ENCODE results near the gene LRRC26. TPM values are rescaled to one million over a fixed set of nuclear protein-coding genes. Genes with fewer than 3 reads are reported as not detected.

The LRRC26 gene
- total RNA-seq, 2 donors from 2014 or later = not detected

DNA sequence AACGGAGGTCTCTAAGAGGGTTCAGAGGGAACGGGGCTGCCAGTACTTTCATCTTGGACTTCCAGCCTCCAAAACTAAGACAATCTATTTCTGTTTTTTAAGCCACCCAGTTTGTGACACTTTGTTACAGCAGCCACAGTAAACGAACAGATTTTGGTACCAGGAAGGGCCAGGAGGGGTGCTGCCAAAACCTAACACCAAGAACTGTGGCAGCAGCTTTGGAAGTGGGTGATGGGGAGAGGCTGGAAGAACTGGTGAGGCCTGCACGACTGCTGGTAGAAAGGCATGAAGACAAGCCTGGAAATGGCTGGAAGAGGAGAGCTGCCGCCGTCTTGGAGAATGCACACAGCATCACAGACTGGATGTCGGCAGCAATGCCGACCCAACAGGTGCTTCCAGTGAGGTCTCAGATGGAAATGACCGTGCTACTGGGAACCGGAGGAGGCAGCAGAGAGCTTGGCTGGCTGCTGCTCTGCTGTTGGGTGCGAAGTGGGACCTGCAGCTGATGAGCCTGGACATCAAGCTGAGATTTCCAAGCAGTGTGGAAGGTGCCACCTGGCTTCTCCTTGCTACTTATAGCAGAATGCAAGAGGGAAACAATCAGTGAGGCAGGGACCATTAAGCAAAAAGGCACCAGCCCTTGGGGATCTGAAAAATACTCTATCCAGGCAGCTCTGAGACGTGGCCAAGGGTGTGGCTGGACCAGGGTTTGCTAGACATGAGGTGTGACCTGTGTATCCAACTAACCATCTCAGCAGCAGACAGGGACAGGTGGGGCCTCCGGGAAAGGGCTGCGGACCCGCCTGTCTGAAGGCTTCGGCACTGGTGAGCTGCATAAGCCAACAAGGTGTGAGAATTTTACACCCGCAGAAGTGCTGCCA lies 6.7 kb upstream of the LRRC26 start:
- Mint-ChIP-seq H3K9me3 (no peaks in the 10 kb centered on the region), H3K36me3 (no peaks in the 10 kb centered on the region), H3K27ac (no peak overlapping the region)
- ATAC-seq = peak; percentile 33 to 52
- DNase-seq (ENCODE audit: low spot score in 2 of 2) = no peak

DNA sequence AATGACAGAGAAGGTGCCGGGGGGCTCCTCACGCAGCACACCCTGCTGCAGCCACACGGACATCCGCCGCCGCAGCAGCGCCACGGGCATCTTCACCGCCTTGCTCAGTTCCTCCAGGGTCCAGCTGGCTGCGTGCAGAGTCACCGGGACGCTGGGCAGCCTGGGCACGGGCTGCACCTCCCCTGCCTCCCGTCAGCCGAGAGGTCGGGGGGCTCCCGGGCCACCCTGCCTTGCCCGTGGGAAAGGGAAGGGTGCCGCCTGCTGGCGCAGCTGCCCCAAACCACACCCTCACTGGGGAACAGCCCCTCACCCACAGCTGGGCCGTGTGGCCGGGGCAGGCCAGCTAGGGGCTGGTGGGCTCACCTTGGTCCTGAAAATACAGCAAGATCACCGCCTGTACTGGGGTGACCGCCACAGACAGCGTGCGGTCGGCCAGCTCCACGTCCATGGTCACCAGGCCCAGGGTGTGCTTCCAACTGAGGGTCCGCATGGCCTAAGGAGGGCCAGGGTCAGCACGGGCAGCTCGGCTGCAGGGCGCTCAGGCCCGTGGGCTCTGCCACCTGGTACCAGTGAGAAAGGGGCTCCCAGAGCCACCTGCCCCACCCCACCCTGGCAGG lies 5.6 kb upstream of the LRRC26 start:
- H3K27ac Mint-ChIP-seq = no peak overlapping the region

DNA sequence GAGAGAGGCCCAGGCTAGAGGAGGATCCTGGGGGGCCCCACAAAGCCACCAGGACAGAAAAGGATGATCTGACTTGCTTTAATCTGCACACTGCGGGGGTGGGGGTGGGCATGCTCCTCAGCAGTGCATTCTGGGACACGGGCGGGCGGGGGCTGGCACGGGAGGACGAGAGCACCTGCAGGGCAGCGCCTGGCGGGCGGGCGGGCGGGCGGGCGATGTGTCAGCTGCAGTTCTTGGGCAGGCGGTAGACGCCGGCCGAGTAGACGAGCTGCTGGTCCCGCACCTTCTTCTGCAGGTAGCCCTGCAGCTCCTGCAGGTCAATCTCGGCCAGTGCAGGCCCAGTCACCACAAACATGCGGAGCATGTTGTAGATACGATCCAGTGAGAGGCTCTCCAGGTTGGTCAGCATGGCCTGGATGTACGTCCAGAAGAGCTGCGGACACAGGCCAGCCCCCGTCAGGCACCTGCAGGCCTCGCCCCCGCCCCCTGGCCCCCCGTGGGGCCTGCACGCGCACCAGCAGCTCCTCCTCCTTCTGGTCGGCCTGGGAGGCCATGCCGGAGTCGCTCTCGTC lies 5.0 kb upstream of the LRRC26 start:
- Mint-ChIP-seq H3K36me3 (no peaks in the 10 kb centered on the region), H3K27ac (no peak overlapping the region), H3K9me3 (no peaks in the 10 kb centered on the region)
- ATAC-seq (no peak), DNase-seq (ENCODE audit: low spot score in 2 of 2) (no peak)

More for the DNA sequence above, 5.6 kb upstream of the LRRC26 start:
- no peak for ATAC-seq
- Mint-ChIP-seq H3K9me3 (no peaks in the 10 kb centered on the region), H3K36me3 (no peaks in the 10 kb centered on the region)
- no peak for DNase-seq (ENCODE audit: low spot score in 2 of 2)

DNA sequence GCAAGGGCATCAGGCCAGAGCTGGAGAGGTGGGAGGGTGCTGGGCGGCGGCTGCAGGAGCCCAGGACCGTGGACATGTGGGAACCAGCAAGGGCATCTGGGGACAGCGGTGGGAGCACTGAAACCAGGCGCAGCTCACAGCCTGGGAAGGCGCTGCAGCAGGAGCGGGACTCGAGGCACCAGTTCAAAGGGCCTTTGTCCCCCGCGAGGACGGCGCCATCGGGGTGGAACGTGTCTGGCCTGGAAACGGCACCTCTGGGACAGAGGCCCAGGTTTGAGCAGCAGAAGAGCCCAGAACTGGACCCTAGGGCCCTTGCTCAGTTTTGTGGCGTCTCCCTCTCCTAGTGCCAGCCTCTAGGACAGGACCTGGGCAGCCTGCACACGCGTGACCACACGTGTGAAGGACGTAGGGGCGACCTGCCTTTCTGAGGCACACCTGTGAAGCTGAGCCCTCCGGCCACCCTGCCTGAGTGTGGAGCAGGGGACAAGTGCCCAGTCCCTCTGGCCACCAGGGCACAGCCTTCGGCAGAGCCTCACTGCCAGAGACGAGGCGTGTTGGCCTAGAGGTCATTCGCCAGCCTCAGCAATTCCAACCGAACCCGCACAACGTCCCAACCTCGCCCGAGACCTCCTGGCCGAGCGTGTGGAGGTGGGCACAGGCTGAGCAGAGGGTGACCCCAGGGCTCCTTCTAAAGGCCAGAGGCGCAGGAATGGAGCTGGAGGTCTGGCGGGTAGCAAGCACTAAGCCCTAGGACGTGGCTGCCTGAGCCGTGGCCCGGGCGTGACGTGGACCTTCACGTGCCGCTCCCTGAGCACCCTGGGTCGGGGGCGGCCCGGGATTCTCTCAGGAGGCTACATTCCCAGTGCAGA lies 4.2 kb upstream of the LRRC26 start:
- ATAC-seq (no peak), DNase-seq (ENCODE audit: low spot score in 2 of 2) (no peak)
- H3K9me3 Mint-ChIP-seq = no peaks in the 10 kb centered on the region
- no peaks in the 10 kb centered on the region for H3K36me3 Mint-ChIP-seq
- no peak overlapping the region for H3K27ac Mint-ChIP-seq

DNA sequence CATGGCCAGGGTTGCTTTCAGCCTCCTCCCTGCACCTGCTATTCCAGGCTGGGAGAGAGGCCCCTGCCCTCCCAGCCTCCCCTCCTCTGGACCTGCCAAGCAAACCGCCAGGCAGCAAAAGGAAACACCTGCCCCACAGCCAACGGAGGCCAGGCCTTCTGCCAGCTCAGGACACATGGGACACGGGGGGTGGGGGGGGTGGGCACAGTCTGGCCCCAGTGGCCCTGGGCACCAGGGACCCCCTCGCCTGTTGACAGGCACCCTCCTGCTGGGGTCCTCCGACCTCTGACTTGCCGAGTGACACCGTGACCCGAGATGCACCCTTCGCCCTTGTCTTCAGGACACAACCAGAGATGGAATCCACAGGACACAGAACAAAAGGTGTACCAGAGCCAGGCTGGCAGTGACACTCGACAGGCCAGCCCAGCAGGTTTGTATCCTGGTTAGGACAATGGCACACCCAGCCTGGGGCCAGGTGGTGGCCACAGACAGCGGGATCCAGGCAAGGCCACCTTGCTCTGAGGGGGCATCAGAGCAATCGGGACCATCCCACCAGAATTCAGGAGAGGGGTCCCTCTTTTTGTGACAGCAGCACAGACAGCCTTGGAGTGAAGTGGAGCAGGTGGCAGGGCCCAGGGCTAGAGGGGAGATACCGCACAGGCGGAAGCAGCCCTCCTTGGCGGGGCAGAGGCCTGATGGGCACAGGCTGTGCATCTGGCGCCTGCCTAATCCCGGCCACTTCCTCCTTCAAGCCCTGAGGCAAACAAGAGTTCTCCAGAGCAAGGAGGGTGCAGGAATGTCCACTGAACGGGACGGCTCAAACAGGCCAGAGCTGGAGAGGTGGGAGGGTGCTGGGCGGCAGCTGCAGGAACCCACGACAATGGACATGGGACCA lies 3.3 kb upstream of the LRRC26 start:
- Mint-ChIP-seq H3K9me3 (no peaks in the 10 kb centered on the region), H3K27ac (no peak overlapping the region), H3K36me3 (no peaks in the 10 kb centered on the region)
- ATAC-seq = peak in 1 of 2 donors; percentile 6
- DNase-seq (ENCODE audit: low spot score in 2 of 2) = no peak

DNA sequence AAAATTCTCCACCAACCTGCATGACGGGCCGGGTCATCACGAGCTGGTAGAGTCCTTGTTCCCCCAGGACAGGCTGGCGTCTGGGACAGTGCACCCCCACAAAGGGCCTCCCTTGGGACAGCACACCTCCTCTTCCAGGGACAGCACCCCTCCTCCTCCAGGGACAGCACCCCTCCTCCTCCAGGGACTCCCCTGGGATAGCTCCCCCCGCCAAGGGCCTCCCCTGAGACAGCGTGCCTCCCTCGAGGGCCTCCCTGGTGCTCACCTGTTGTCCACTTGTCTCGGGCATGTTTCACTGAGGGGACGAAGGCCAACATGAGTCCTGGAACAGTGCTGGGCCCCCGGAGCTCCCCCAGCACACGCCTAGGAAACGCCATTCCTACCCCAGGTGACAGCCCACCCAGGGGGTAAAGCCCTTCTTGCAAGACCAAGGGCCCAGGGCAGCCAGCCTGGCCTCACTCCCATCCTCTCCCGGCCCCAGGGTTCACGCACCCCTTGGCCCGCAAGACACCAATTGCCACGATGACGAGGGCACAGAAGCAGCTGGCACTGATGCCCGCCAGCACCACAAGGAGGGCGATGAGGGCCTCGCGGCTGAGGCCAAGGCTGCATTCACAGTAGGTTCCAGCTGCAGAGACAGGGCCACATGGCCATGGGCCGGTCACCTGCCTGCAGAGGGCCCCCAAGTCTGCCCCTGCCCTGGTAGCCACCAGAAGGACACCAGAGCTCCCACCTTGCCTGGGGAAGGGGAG lies 1.5 kb upstream of the LRRC26 start:
- ATAC-seq (no peak), DNase-seq (ENCODE audit: low spot score in 2 of 2) (no peak)
- Mint-ChIP-seq H3K9me3 (no peaks in the 10 kb centered on the region), H3K36me3 (no peaks in the 10 kb centered on the region), H3K27ac (no peak overlapping the region)

DNA sequence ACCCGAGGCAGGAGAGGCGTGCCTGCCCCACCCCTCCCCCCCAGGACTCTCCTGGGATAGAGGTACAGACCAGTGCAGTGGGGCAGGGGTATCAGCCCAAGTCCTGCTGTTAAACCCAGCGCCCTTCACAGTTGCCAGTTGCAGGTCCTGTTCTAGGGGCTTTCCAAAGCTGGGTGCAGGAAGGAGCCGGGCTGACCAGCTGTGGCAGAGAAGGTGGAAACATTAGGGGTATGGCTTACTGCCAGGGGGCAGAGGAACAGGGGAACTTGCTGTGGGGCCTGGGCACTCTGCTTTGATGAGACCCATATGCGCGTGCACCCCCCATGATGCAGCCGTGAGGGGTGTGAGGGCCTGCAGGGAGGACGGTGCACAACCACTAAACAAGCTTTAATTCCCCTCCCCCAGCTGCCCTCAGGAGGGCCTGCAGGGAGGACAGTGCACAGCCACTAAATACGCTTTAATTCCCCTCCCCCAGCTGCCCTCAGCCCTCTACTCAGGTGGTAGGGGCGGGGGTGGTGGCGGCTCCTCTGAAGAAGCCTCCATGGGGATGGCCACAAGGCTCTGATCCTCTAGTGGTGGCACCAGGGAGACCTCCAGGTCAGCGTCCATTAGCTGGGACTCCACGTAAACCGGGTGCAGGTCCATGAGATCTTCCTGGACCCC lies 766 bp upstream of the LRRC26 start:
- Mint-ChIP-seq H3K9me3 (no peaks in the 10 kb centered on the region), H3K36me3 (no peaks in the 10 kb centered on the region), H3K27ac (no peak overlapping the region)
- DNase-seq (ENCODE audit: low spot score in 2 of 2) (no peak), ATAC-seq (no peak)

DNA sequence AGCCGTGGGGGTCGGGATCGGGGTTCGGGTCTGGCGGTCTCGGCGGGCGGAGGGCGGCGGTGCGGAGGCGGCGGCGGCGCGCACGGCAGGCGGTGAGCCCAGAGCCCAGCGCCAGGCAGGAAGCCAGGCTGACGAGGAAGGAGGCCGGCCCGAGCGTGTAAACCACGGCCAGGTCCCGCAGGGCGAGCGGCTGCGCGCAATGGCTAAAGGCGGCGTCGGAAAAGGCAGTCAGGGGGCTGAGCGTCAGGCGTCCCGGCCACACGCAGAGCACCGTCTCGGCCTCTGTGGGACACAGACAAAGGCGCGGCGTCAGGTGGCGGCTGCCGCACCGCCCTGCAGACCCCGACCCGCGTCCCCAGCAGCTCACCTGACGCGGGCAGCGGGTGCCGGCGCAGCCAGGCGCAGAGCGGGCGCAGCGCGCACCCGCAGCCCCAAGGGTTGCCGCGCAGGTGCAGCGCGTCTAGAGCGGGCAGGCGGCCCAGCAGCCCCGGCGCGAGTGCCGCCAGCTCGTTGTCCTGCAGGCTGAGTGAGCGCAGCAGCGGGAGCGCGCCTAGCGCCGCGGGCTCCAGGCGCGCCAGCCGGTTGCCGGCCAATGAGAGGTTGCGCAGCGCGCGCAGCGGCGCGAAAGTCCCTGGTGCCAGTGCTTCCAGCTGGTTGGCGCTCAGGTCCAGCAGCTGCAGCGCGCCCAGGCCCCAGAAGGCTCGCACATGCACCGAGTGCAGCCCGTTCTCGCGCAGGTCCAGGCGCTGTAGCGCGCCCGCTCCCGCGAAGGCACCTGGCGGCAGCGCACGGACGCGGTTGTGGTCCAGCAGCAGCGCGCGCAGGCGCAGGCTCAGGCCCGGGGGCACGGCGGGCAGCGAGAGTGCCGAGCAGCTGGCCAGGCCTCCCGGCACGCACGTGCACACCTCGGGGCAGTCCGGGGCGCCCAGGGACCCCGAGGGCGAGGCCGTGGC lies 671 bp downstream of the LRRC26 start:
- H3K36me3 Mint-ChIP-seq = no peaks in the 10 kb centered on the region
- DNase-seq (ENCODE audit: low spot score in 2 of 2) (peak in 1 of 2 donors; percentile 36), ATAC-seq (peak; percentile 23 to 55)
- H3K27ac Mint-ChIP-seq = no peak overlapping the region
- H3K9me3 Mint-ChIP-seq = no peaks in the 10 kb centered on the region

DNA sequence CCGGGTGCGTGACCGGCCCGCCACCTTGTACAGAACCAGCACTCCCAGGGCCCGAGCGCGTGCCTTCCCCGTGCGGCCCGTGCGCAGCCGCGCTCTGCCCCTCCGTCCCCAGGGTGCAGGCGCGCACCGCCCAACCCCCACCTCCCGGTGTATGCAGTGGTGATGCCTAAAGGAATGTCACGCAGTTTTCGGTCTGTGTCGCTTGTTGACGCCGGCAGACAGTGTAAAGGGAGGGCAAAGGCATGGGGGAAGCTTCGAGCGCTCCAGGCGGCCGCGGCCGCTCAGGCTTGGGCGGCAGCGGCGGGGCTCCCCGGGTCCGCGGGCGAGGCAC lies 1.3 kb downstream of the LRRC26 start:
- DNase-seq (ENCODE audit: low spot score in 2 of 2) (no peak), ATAC-seq (peak in 1 of 2 donors; percentile 35)
- Mint-ChIP-seq H3K27ac (no peak overlapping the region), H3K9me3 (no peaks in the 10 kb centered on the region), H3K36me3 (no peaks in the 10 kb centered on the region)

DNA sequence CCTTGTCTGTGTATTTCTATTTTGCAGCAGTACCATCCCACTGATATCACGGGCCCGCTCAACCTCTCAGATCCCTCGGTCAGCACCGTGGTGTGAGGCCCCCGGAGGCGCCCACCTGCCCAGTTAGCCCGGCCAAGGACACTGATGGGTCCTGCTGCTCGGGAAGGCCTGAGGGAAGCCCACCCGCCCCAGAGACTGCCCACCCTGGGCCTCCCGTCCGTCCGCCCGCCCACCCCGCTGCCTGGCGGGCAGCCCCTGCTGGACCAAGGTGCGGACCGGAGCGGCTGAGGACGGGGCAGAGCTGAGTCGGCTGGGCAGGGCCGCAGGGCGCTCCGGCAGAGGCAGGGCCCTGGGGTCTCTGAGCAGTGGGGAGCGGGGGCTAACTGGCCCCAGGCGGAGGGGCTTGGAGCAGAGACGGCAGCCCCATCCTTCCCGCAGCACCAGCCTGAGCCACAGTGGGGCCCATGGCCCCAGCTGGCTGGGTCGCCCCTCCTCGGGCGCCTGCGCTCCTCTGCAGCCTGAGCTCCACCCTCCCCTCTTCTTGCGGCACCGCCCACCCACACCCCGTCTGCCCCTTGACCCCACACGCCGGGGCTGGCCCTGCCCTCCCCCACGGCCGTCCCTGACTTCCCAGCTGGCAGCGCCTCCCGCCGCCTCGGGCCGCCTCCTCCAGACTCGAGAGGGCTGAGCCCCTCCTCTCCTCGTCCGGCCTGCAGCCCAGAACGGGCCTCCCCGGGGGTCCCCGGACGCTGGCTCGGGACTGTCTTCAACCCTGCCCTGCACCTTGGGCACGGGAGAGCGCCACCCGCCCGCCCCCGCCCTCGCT lies 1.9 kb downstream of the LRRC26 start:
- no peaks in the 10 kb centered on the region for H3K36me3 Mint-ChIP-seq
- H3K27ac Mint-ChIP-seq = no peak overlapping the region
- ATAC-seq (peak in 1 of 2 donors; percentile 15), DNase-seq (ENCODE audit: low spot score in 2 of 2) (no peak)
- no peaks in the 10 kb centered on the region for H3K9me3 Mint-ChIP-seq

DNA sequence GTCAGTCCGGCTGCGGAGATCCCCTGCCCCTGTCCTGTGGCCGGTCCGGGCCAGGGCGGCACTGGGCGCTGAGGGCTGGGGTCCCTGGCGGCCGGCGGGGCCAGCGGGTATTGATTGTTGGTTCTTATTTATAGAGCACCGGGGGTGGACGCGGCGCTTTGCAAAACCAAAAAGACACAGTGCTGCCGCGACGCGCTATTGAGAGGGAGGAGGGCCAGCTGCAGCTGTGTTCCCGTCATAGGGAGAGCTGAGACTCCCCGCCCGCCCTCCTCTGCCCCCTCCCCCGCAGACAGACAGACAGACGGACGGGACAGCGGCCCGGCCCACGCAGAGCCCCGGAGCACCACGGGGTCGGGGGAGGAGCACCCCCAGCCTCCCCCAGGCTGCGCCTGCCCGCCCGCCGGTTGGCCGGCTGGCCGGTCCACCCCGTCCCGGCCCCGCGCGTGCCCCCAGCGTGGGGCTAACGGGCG lies 2.5 kb downstream of the LRRC26 start:
- no peaks in the 10 kb centered on the region for H3K9me3 Mint-ChIP-seq
- DNase-seq (ENCODE audit: low spot score in 2 of 2) (no peak), ATAC-seq (no peak)
- no peak overlapping the region for H3K27ac Mint-ChIP-seq
- H3K36me3 Mint-ChIP-seq = no peaks in the 10 kb centered on the region

DNA sequence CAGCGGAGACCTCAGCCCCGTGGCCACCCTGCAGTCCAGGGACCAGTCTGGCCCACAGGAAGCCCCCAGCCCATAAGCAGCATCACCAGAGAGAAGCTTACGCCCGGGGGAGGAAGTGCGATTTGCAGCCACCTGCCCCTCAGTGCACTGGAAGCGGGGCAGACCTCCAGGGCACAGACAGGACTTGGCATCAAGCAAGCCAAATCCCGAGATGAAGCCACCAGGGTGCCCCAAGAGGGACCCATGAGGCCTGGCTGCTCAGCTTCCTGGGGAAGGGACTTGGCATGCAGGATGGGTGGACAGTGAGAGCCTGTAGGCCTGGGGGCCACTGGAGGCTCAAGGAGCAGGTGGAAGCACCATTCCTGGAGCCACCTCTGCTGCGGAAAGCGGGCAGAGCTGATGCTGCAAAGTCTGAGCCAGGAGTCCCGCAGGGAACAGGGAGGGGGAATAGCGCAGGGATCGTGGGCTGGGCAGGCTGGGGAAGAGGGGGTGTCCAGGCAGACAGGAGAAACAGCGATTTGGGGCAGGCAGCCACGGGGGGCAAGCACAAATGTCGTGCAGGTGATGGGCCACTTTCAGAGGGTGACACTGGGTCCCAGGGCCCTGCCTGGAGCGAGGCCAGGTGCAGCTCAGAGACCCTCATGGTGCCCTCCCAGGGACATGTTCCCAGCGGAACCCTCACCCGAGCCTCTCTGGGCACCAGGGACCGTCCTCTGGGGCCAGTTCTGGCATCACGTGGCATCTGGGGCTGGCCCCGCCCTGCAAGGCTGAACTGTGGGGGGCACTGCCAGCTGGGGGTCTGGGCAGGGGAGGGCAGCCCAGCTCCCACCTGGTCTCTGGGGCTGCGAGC lies 3.2 kb downstream of the LRRC26 start:
- ATAC-seq = no peak
- DNase-seq (ENCODE audit: low spot score in 2 of 2) = no peak
- no peaks in the 10 kb centered on the region for H3K9me3 Mint-ChIP-seq
- no peak overlapping the region for H3K27ac Mint-ChIP-seq
- H3K36me3 Mint-ChIP-seq = no peaks in the 10 kb centered on the region
